ENCODE data around the gene ATXN7L1.

DNA sequence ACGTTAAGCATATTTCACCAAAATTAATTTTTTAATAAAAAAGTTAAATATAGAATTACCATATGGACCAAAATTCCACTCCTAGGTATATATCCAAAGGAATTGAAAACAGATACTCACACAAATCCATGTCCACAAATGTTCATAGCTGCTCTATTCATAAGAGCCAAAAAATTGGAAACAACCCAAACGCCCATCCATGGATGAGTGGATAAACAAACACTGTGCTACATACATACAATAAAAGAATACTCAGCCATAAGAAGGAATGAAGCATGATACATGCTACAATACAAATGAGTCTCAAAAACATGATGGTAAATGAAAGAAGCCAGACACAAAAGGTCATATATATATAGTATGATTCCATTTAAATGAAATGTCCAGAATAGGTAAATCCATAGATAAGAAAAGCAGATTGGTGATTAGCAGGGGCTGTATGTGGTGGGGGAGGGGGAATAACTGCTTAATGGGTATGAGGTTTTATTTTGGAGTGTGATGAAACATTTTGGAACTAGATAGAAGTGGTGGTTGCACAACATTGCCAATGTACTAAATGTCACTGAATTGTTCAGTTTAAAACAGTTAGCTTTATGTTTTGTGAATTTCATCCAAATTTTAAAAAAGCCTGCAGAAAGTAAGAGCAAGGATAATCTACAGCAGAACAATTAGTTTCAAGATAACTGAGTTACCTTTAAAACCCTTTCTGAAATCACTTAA, 193.9 kb downstream of the ATXN7L1 start:
- TF ChIP-seq POLR2AphosphoS5 (IDR thresholded peaks at IDR 0.05) (no peak), POLR2A (IDR thresholded peaks at IDR 0.05) (no peak)
- TF ChIP-seq, protein P1, sequence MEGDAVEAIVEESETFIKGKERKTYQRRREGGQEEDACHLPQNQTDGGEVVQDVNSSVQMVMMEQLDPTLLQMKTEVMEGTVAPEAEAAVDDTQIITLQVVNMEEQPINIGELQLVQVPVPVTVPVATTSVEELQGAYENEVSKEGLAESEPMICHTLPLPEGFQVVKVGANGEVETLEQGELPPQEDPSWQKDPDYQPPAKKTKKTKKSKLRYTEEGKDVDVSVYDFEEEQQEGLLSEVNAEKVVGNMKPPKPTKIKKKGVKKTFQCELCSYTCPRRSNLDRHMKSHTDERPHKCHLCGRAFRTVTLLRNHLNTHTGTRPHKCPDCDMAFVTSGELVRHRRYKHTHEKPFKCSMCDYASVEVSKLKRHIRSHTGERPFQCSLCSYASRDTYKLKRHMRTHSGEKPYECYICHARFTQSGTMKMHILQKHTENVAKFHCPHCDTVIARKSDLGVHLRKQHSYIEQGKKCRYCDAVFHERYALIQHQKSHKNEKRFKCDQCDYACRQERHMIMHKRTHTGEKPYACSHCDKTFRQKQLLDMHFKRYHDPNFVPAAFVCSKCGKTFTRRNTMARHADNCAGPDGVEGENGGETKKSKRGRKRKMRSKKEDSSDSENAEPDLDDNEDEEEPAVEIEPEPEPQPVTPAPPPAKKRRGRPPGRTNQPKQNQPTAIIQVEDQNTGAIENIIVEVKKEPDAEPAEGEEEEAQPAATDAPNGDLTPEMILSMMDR (IDR thresholded peaks at IDR 0.05) = no peak
